BE2C (cell line): ENCODE measurements around the gene KRT2. TPM values are rescaled to one million over a fixed set of nuclear protein-coding genes. Genes with fewer than 3 reads are reported as not detected.

Experiments
- DNase-seq: peaks from one replicate; pipeline ENCODE4 v3.0.0-alpha.2; 2020
- H3K27me3 ChIP-seq: fragments of 250-450 bp; sonication (Bioruptor Pico); 2 replicates; pipeline ENCODE4 v1.5.1; 2020; ENCODE audit warnings: mild to moderate bottlenecking
- H3K36me3 ChIP-seq: fragments of 250-450 bp; sonication (Bioruptor Pico); 2 replicates; pipeline ENCODE4 v1.5.1; 2020; ENCODE audit warnings: mild to moderate bottlenecking
- H3K4me1 ChIP-seq: fragments of 250-450 bp; sonication (Bioruptor Pico); 2 replicates; pipeline ENCODE4 v1.5.1; 2020
- H3K4me3 ChIP-seq: 2 replicates; pipeline ENCODE4 v1.5.1; 2011; ENCODE audit warnings: low read depth, low read length
- H3K9me3 ChIP-seq: fragments of 250-450 bp; sonication (Bioruptor Pico); 2 replicates; pipeline ENCODE4 v1.5.1; 2020
- polyA plus RNA-seq: library from polyadenylated mRNA; unstranded; fragments of >200 nt; gene quantifications from one replicate; pipeline ENCODE4 v1.2.1, GENCODE V29; 2012; ENCODE audit warnings: low read depth, missing spikeins; ENCODE audit not compliant: insufficient read length, insufficient read depth
- TF ChIP-seq, protein P1 (sequence below): IDR thresholded peaks from 2 replicates; pipeline ENCODE4 v1.5.1; 2012; ENCODE audit warnings: mild to moderate bottlenecking, low read depth, low read length

KRT2 gene
- polyA plus RNA-seq: not detected

- Histone ChIP-seq H3K36me3 (no peaks in the 10 kb centered on the region), H3K4me1 (no peaks in the 10 kb centered on the region)
- TF ChIP-seq, protein P1, sequence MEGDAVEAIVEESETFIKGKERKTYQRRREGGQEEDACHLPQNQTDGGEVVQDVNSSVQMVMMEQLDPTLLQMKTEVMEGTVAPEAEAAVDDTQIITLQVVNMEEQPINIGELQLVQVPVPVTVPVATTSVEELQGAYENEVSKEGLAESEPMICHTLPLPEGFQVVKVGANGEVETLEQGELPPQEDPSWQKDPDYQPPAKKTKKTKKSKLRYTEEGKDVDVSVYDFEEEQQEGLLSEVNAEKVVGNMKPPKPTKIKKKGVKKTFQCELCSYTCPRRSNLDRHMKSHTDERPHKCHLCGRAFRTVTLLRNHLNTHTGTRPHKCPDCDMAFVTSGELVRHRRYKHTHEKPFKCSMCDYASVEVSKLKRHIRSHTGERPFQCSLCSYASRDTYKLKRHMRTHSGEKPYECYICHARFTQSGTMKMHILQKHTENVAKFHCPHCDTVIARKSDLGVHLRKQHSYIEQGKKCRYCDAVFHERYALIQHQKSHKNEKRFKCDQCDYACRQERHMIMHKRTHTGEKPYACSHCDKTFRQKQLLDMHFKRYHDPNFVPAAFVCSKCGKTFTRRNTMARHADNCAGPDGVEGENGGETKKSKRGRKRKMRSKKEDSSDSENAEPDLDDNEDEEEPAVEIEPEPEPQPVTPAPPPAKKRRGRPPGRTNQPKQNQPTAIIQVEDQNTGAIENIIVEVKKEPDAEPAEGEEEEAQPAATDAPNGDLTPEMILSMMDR: no peak
Observed at GRCh38 chr12:52651726-52652261, at the start of gene KRT2. Gene KRT2 (minus strand): TSS chr12:52652211. CDS start chr12:52652142, 69 bp downstream.

GRCh38 chr12:52701281-52701680, 49.3 kb upstream of the KRT2 start:
- H3K36me3 ChIP-seq: no peaks in the 10 kb centered on the region
- H3K4me3 ChIP-seq: no peak overlapping the region
- H3K9me3 ChIP-seq: no peaks in the 10 kb centered on the region
- H3K27me3 ChIP-seq: peaks cover 8% of the 10 kb centered on the region
- DNase-seq: no peak
- H3K4me1 ChIP-seq: no peaks in the 10 kb centered on the region
- TF ChIP-seq, protein P1: no peak

More at GRCh38 chr12:52651726-52652261, at the start of gene KRT2:
- DNase-seq: no peak
- H3K4me3 ChIP-seq: no peak within 1 kb of the TSS
- no peaks in the 10 kb centered on the region for H3K9me3 ChIP-seq
- 0 out of 2 replicates have a peak, but pooled peaks cover 7% of the 10 kb centered on the region for H3K27me3 ChIP-seq

DNA sequence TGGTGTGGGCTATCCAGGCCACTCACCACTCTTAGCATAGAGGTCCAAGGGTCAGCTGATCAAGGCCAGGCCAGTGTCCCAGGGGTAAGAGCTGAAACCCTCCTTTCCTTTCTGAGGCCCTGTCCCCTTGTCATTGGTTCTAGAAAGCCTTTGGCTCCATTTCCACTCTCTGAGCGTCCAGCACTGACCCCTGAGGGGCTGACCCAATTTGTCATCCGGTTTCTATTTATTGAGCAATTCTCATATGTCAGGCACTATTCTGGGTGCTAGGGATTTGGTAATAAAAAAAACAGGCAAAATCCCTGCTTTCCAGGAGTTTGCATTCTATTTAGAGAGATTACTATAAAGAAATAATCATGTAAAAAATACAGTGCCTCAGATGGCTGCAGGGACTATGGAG, 47.9 kb upstream of the KRT2 start:
- no peak for DNase-seq
- no peaks in the 10 kb centered on the region for H3K9me3 ChIP-seq
- no peaks in the 10 kb centered on the region for H3K4me1 ChIP-seq
- TF ChIP-seq, protein P1: no peak
- no peaks in the 10 kb centered on the region for H3K36me3 ChIP-seq
- no peak overlapping the region for H3K4me3 ChIP-seq
- peaks cover 8% of the 10 kb centered on the region for H3K27me3 ChIP-seq

- Histone ChIP-seq H3K27me3 (peaks cover 8% of the 10 kb centered on the region), H3K4me3 (no peak overlapping the region), H3K4me1 (no peaks in the 10 kb centered on the region), H3K36me3 (no peaks in the 10 kb centered on the region), H3K9me3 (no peaks in the 10 kb centered on the region)
- TF ChIP-seq, protein P1: no peak
- DNase-seq: no peak
Observed at GRCh38 chr12:52699373-52699772, 47.4 kb upstream of the KRT2 start.

DNA sequence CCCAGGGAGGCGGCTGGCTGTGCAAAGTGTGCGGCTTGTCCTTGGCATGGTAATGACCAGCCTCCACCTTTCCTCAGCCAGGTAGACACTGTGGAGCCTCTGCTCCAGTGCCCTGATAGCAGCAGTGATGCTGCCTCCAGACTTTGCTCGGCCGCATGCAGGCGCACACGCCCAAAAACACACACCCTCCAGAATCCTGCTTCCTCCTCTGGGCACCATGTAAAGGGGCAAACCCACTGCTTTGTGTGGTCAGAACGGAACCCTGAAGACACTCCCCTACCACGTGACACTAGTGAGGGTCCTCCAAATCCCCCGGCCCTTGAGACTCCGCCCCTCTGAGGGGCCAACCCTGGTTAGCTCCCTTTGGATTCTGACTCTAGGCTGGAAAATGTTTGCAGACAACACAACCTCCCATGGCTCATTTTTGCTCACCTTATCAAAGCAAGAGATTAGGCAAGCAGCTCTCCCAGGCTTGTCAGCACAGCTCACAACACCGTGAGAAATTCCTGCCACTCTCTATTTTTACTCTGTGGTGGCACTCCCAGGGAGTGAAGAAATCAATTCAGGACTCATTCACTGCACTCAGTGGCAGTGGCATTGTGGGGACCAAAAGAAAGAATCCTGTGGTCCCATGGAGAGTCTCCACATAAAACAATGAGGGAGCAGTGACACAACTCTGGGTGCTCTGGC, 46.8 kb upstream of the KRT2 start:
- TF ChIP-seq, protein P1: no peak
- H3K4me3 ChIP-seq: no peak overlapping the region
- H3K9me3 ChIP-seq: no peaks in the 10 kb centered on the region
- no peak for DNase-seq
- H3K36me3 ChIP-seq: no peaks in the 10 kb centered on the region
- H3K27me3 ChIP-seq: peaks cover 5% of the 10 kb centered on the region
- H3K4me1 ChIP-seq: no peaks in the 10 kb centered on the region

DNA sequence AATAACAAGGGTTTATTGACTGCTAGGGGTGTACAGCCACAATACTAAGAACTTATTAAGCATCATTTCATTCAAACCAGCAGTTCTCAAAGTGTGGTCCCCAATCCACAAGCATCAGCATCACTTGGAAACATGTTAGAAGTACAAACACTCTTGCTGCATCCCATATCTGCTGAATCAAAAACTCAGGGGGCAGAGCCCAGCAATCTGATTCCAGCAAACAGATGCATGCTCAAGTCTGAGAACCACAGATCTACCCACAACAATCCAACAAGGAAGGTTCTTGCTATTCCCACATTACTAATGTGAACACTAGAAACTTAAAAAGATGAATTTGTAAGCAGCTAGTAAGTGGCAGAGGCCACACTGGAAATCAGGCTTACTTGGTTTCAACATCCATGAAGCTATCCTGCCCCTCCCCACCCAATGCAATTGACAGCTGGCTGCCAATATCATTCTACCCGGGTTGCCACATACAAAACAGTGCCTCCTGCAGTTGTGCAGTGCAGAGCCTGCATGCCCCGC, 45.1 kb upstream of the KRT2 start:
- TF ChIP-seq, protein P1: no peak

More for the DNA sequence above, 45.1 kb upstream of the KRT2 start:
- H3K9me3 ChIP-seq: no peaks in the 10 kb centered on the region
- no peak for DNase-seq
- H3K4me1 ChIP-seq: no peaks in the 10 kb centered on the region
- H3K27me3 ChIP-seq: peaks cover 5% of the 10 kb centered on the region
- no peak overlapping the region for H3K4me3 ChIP-seq
- H3K36me3 ChIP-seq: no peaks in the 10 kb centered on the region
